Ovary (tissue), 9 donors: ENCODE data around the gene ZCRB1. TPM values are rescaled to one million over a fixed set of nuclear protein-coding genes. Genes with fewer than 3 reads are reported as not detected.

Source experiments
- DNase-seq, 5 donors: peaks; one replicate each; pipeline ENCODE4 v3.0.0-alpha.2; 2019 to 2020
- H3K27ac ChIP-seq, 2 donors: fragments of 200-600 bp; one replicate each; pipeline versions ENCODE4 v1.5.1 to v1.8.0; 2019 to 2022
- H3K27me3 ChIP-seq: fragments of 200-600 bp; one replicate; pipeline ENCODE4 v1.8.0; 2022
- H3K36me3 ChIP-seq: fragments of 200-600 bp; sonication (generic); one replicate; pipeline ENCODE4 v1.5.1; 2019
- H3K4me1 ChIP-seq: one replicate; pipeline ENCODE4 v1.8.1; 2013; ENCODE audit warnings: mild to moderate bottlenecking, moderate library complexity; ENCODE audit not compliant: insufficient read depth
- H3K4me3 ChIP-seq: fragments of 200-600 bp; sonication (generic); one replicate; pipeline ENCODE4 v1.5.1; 2017
- H3K9me3 ChIP-seq, 2 donors: fragments of 200-600 bp in 1 of 2; sonication (generic) in 1 of 2; one replicate each; pipeline versions ENCODE4 v1.5.1 to v1.8.1; 2013 to 2019; ENCODE audit warnings: mild to moderate bottlenecking in 1 of 2, moderate library complexity in 1 of 2
- EP300 ChIP-seq: sonication (generic); formaldehyde crosslinking; IDR thresholded peaks from one replicate; pipeline ENCODE4 v1.6.1; 2017; ENCODE audit warnings: antibody characterized with exemption
- POLR2A ChIP-seq: fragments of 450-650 bp; IDR thresholded peaks from one replicate; pipeline ENCODE4 v1.6.1; 2017; ENCODE audit warnings: antibody characterized with exemption, mild to moderate bottlenecking, moderate library complexity
- WGBS, 3 donors: extraction: QIAGEN DNeasy Blood & Tissue Kit in 1 of 3; methylation state at CpG; one replicate each; pipeline versions ENCODE4 v1.1.5 to v1.1.7; 2013 to 2017; 5-methylcytosine and 5-hydroxymethylcytosine counted together
- intact Hi-C, 4 donors: fragments of 100-400 bp; cut with DNase I; formaldehyde crosslinking; loops; one replicate each; pipeline versions ENCODE4 v1.11.0 to v1.15.1; 2022 to 2023
- microRNA-seq, 3 donors: library from miRNA; unstranded; fragments of <30 nt; microRNA quantifications; one replicate each; pipeline versions ENCODE4 to v1.2.0, GENCODE V29; 2019 to 2020
- polyA plus RNA-seq, 2 donors: library from polyadenylated mRNA; stranded (reverse); fragments of 200-250 nt in 1 of 2; fragments of 350-450 nt in 1 of 2; fragmentation: Illumina TruSeq in 1 of 2; extraction: RNeasy Lipid Tissue Mini Kit (QIAGEN cat#74804) in 1 of 2; gene quantifications; one replicate each; pipeline ENCODE4 v1.2.3, GENCODE V29; 2013 to 2014
- small RNA-seq: library from RNA; depleted of rRNA; stranded (forward); fragments of <200 nt; gene quantifications from one replicate; pipeline ENCODE3, GENCODE V24; 2016
- total RNA-seq, 7 donors: library from RNA; depleted of rRNA in 2 of 7; stranded (reverse); fragments of >200 nt in 2 of 7; fragmentation: NEBNext Ultra II Directional in 3 of 7; extraction: Animal tissue kit (Norgen Biotek cat#: 25700) in 3 of 7; gene quantifications; one replicate each; pipeline versions ENCODE4 v1.1.0 to v1.2.4, GENCODE V29; 2016 to 2023
- TF ChIP-seq, protein P1 (sequence below), 3 donors: fragments of 450-650 bp in 2 of 3; fragments of 200-600 bp in 1 of 3; IDR thresholded peaks; one replicate each; pipeline versions ENCODE4 v1.5.1 to v1.8.0; 2016 to 2022; ENCODE audit warnings: antibody characterized with exemption in 3 of 3, mild to moderate bottlenecking in 1 of 3
- donor health status: DM: no; HTN: no; CAD: no; lungs with moderate emphysema.
- donor health status: DM: no; HTN: no; CAD: no.
- donor health status: Bipolar disorder and iron deficiency.
- donor health status: DM: yes; HTN: yes; CAD: no.
- donor health status: DM: no; HTN: no; CAD: no.
- donor health status: DM: yes; HTN: yes; CAD: no.

ZCRB1 gene
- total and polyA plus RNA-seq, 9 donors: 26.5 to 61.6 (median 41.5) TPM

GRCh38 chr12:42266579-42267230 is 59.2 kb downstream of the ZCRB1 start:
- no peaks in the 10 kb centered on the region for H3K36me3 ChIP-seq
- H3K27ac ChIP-seq: no peak overlapping the region
- no peaks in the 10 kb centered on the region for H3K27me3 ChIP-seq
- 91 to 96% (median 95%) methylated on average over 17 of the region's 17 CpGs for WGBS, 3 donors
- no peak for DNase-seq
- no peaks in the 10 kb centered on the region for H3K4me1 ChIP-seq
- no peak overlapping the region for H3K4me3 ChIP-seq
- intact Hi-C loops: no loop called here
- TF ChIP-seq POLR2A (no peak), EP300 (no peak)
- TF ChIP-seq, protein P1, sequence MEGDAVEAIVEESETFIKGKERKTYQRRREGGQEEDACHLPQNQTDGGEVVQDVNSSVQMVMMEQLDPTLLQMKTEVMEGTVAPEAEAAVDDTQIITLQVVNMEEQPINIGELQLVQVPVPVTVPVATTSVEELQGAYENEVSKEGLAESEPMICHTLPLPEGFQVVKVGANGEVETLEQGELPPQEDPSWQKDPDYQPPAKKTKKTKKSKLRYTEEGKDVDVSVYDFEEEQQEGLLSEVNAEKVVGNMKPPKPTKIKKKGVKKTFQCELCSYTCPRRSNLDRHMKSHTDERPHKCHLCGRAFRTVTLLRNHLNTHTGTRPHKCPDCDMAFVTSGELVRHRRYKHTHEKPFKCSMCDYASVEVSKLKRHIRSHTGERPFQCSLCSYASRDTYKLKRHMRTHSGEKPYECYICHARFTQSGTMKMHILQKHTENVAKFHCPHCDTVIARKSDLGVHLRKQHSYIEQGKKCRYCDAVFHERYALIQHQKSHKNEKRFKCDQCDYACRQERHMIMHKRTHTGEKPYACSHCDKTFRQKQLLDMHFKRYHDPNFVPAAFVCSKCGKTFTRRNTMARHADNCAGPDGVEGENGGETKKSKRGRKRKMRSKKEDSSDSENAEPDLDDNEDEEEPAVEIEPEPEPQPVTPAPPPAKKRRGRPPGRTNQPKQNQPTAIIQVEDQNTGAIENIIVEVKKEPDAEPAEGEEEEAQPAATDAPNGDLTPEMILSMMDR (IDR thresholded peaks at IDR 0.05): no peak
- H3K9me3 ChIP-seq: no peaks in the 10 kb centered on the region

DNA sequence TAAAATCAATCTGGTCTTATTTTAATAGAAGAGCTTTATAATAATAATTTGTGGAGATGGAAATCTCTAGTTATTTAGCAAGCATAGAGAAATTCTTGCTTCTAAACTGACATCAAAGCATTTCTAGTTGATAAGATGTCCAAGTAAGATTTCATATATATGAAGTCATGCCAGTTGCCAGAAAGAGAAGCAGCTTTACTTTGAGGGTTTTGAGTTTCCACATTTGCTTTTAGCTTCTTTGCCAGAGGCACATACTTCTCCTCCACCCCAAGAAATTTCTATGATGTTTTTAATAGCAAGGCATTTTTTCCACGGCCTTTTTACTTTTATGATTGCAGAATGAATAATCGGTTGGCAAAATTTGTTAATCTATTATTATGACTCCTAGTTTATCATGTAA is 63.6 kb downstream of the ZCRB1 start:
- 28 to 47% (median 43%) methylated on average over 2 of the region's 2 CpGs for WGBS, 3 donors
- TF ChIP-seq EP300 (no peak), POLR2A (no peak)
- TF ChIP-seq, protein P1 (IDR thresholded peaks at IDR 0.05): no peak
- no peak for DNase-seq
- intact Hi-C loops: no loop called here
- Histone ChIP-seq H3K4me3 (no peak overlapping the region), H3K27me3 (no peaks in the 10 kb centered on the region), H3K4me1 (no peaks in the 10 kb centered on the region), H3K27ac (no peak overlapping the region), H3K36me3 (no peaks in the 10 kb centered on the region), H3K9me3 (no peaks in the 10 kb centered on the region)

Small RNA genes within 50 kb of the gene (microRNA-seq; reads per million reads assigned to microRNA genes)
- gene MIR7851: 0 reads per million in 3 donors

Small RNA genes within 50 kb of the gene (small RNA-seq; reads per million reads assigned to genes)
- gene MIR7851 (not detected), gene RF00090 (not detected)

Other genes with a start within 250 kb of the ZCRB1 start
- gene GXYLT1, start 181.2 kb downstream of the ZCRB1 start, total RNA-seq: 10 to 100 TPM in 6 of 7 donors, 1 to 10 TPM in 1; 9.8 to 15.4 (median 12.7) TPM
- 1 to 10 TPM; 3.8 to 9.1 TPM for gene GXYLT1, start 181.2 kb downstream of the ZCRB1 start, polyA plus RNA-seq
- gene YAF2, start 87.8 kb downstream of the ZCRB1 start, total RNA-seq: 10 to 100 TPM; 30.9 to 47.7 (median 38.3) TPM
- 10 to 100 TPM; 14.3 to 17.1 TPM for gene YAF2, start 87.8 kb downstream of the ZCRB1 start, polyA plus RNA-seq
- 10 to 100 TPM; 42.0 to 68.9 (median 53.8) TPM for gene PPHLN1, start 73 bp upstream of the ZCRB1 start, total RNA-seq
- 10 to 100 TPM; 35.6 to 62.0 TPM for gene PPHLN1, start 73 bp upstream of the ZCRB1 start, polyA plus RNA-seq